HCT116 (cell line): ENCODE data around the gene ESRRB. TPM values are rescaled to one million over a fixed set of nuclear protein-coding genes. Genes with fewer than 3 reads are reported as not detected.
"Not testable (repeated sequence)": the region's sequence is repeated elsewhere in the genome, so short reads cannot be mapped to it uniquely, and the experiment has no call there.

Source experiments
- ATAC-seq: fragments of 200-7000 bp; cut with Tn5 transposase; 2 replicates; pipeline ENCODE4 v1.9.1; 2020; ENCODE audit warnings: mild to moderate bottlenecking, moderate library complexity
- BruUV-seq: library from RNA; stranded (reverse); fragments of 400-500 nt; replicated peaks from 2 replicates; lab custom pipeline; 2021; lab: Mats Ljungman, UMichigan
- CTCF ChIA-PET: fragments of 300-600 bp; sonication (Branson Sonifier 250); formaldehyde crosslinking; loops from one replicate; lab custom pipeline; 2021; ENCODE audit warnings: antibody characterized with exemption; lab: Charles Lee
- POLR2A ChIA-PET: fragments of 300-600, 350-600 bp; sonication (Branson Sonifier 250); formaldehyde crosslinking; loops from one replicate; lab custom pipeline; 2021; ENCODE audit warnings: antibody characterized with exemption; lab: Charles Lee
- RAD21 ChIA-PET, 2 experiments: fragments of 300-600 bp; sonication (Branson Sonifier 250); formaldehyde crosslinking; loops; one replicate each; lab custom pipeline; 2023; ENCODE audit warnings: low total read pairs in 2 of 2; ENCODE audit not compliant: uncharacterized antibody in 2 of 2, unreplicated experiment in 2 of 2, low non-redundant PET in 1 of 2; lab: Charles Lee
- DNase-seq: peaks from one replicate; pipeline ENCODE4 v3.0.0-alpha.2; 2010; ENCODE audit warnings: low read depth, low spot score
- H2AFZ ChIP-seq: fragments of 200-600 bp; shearing (Covaris generic), sonication (generic); 2 replicates; pipeline ENCODE4 v1.6.1; 2017; ENCODE audit warnings: low read depth, mixed run types, mixed read lengths, antibody characterized with exemption, low read length; ENCODE audit not compliant: poor library complexity, severe bottlenecking
- H3K27ac ChIP-seq: 2 replicates; pipeline ENCODE4 v1.5.1; 2012; ENCODE audit warnings: low read depth, low read length
- H3K27me3 ChIP-seq: fragments of 200-600 bp; sonication (generic); 2 replicates; pipeline ENCODE4 v1.6.1; 2016; ENCODE audit warnings: mixed run types, low read length, mixed read lengths; ENCODE audit not compliant: insufficient read depth
- H3K36me3 ChIP-seq, 2 experiments: fragments of 200-500 bp in 1 of 2; fragments of 200-600 bp in 1 of 2; sonication (Bioruptor generic) in 1 of 2; sonication (generic) in 1 of 2; 2 replicates each; pipeline versions ENCODE4 v1.5.1 to v1.6.1; 2014 to 2016; ENCODE audit warnings: low read length in 2 of 2, inconsistent platforms in 1 of 2, mixed read lengths in 1 of 2, mixed run types in 1 of 2; ENCODE audit not compliant: insufficient read depth in 2 of 2, control insufficient read depth in 1 of 2
- H3K4me1 ChIP-seq, 2 experiments: fragments of 200-600 bp in 1 of 2; sonication (generic) in 1 of 2; 2 replicates each; pipeline versions ENCODE4 v1.5.1 to v1.6.1; 2012 to 2017; ENCODE audit warnings: low read length in 2 of 2, inconsistent platforms in 1 of 2, mild to moderate bottlenecking in 1 of 2, mixed read lengths in 1 of 2, mixed run types in 1 of 2, moderate library complexity in 1 of 2; ENCODE audit not compliant: insufficient read depth in 2 of 2, control insufficient read depth in 1 of 2
- H3K4me2 ChIP-seq: fragments of 200-600 bp; sonication (generic); 2 replicates; pipeline ENCODE4 v1.6.1; 2017; ENCODE audit warnings: mixed run types, low read length, mixed read lengths
- H3K4me3 ChIP-seq, 2 experiments: fragments of 200-600 bp in 1 of 2; sonication (generic) in 1 of 2; replicated peaks in 1 of 2; 2 replicates each; pipeline ENCODE4 v1.5.1; 2011 to 2016; ENCODE audit warnings: low read length in 2 of 2, control low read depth in 1 of 2, low read depth in 1 of 2, mild to moderate bottlenecking in 1 of 2, mixed read lengths in 1 of 2, mixed run types in 1 of 2
- H3K79me2 ChIP-seq: fragments of 200-600 bp; sonication (generic); 2 replicates; pipeline ENCODE4 v1.6.1; 2017; ENCODE audit warnings: mild to moderate bottlenecking, mixed run types, low read length, moderate library complexity, mixed read lengths; ENCODE audit not compliant: insufficient read depth
- H3K9ac ChIP-seq: fragments of 200-600 bp; sonication (generic); 2 replicates; pipeline ENCODE4 v1.6.1; 2016; ENCODE audit warnings: low read length, mixed read lengths
- H3K9me2 ChIP-seq: fragments of 200-600 bp; sonication (generic), shearing (Covaris generic); 2 replicates; pipeline ENCODE4 v1.6.1; 2017; ENCODE audit warnings: mixed run types, mild to moderate bottlenecking, moderate library complexity; ENCODE audit not compliant: insufficient read depth
- H3K9me3 ChIP-seq, 2 experiments: fragments of 200-500 bp in 1 of 2; fragments of 200-600 bp in 1 of 2; sonication (Bioruptor generic) in 1 of 2; sonication (generic) in 1 of 2; 2 replicates each; pipeline ENCODE4 v1.6.1; 2014 to 2017; ENCODE audit warnings: low read length in 2 of 2, mixed read lengths in 2 of 2, inconsistent platforms in 1 of 2, low read depth in 1 of 2, mild to moderate bottlenecking in 1 of 2, mixed run types in 1 of 2, moderate library complexity in 1 of 2; ENCODE audit not compliant: control insufficient read depth in 1 of 2, insufficient read depth in 1 of 2
- H4K20me1 ChIP-seq: fragments of 200-600 bp; sonication (generic), shearing (Covaris generic); 2 replicates; pipeline ENCODE4 v1.6.1; 2017; ENCODE audit warnings: mixed run types, mild to moderate bottlenecking, moderate library complexity; ENCODE audit not compliant: insufficient read depth
- EZH2 ChIP-seq: fragments of 200-600 bp; sonication (generic); IDR thresholded peaks from 2 replicates; pipeline ENCODE4 v1.6.1; 2017; ENCODE audit warnings: antibody characterized with exemption, mixed run types
- POLR2A ChIP-seq: IDR thresholded peaks from 2 replicates; pipeline ENCODE4 v1.7.0; 2011; ENCODE audit warnings: borderline replicate concordance; ENCODE audit not compliant: insufficient read depth, insufficient read length; ENCODE audit errors: extremely low read depth
- intact Hi-C: fragments of 100-400 bp; cut with micrococcal nuclease; formaldehyde crosslinking; loops from 2 replicates; pipeline ENCODE4 v1.10.0; 2022
- total RNA-seq: library from RNA; stranded (reverse); gene quantifications from one replicate; pipeline ENCODE4 v1.2.1, GENCODE V29; 2021; ENCODE audit not compliant: unreplicated experiment
- TF ChIP-seq, protein P1 (sequence below), 3 experiments: fragments of 200-600 bp in 1 of 3; sonication (generic) in 1 of 3; IDR thresholded peaks in 2 of 3; conservative IDR thresholded peaks in 1 of 3; 2 replicates each; pipeline ENCODE4 v1.5.1; 2012 to 2017; ENCODE audit warnings: low read depth in 2 of 3, low read length in 2 of 3, antibody characterized with exemption in 1 of 3, borderline replicate concordance in 1 of 3, control low read depth in 1 of 3, mild to moderate bottlenecking in 1 of 3, mixed read lengths in 1 of 3, mixed run types in 1 of 3, moderate library complexity in 1 of 3; ENCODE audit not compliant: insufficient read depth in 1 of 3

ESRRB gene
- total RNA-seq, 1 experiment from 2014 or later = 1.9 TPM

- H3K9ac ChIP-seq, H3K4me2 ChIP-seq, H3K36me3 ChIP-seq, H3K79me2 ChIP-seq, H3K27ac ChIP-seq, intact Hi-C loops, ATAC-seq, BruUV-seq, H4K20me1 ChIP-seq, H3K9me2 ChIP-seq, H3K27me3 ChIP-seq, H2AFZ ChIP-seq, RAD21 ChIA-PET, POLR2A ChIA-PET, DNase-seq, H3K4me3 ChIP-seq, H3K4me1 ChIP-seq, H3K9me3 ChIP-seq: not testable (repeated sequence)
- CTCF ChIA-PET = interaction anchor here (1.5 kb wide), 1 partner anchor 10 kb away, joined by 6 read pairs; no protein-coding TSS in a partner anchor
Measured at GRCh38 chr14:76536636-76537035, 160.7 kb downstream of the ESRRB start.

- no peak overlapping the region for H3K4me2 ChIP-seq
- no peaks in the 10 kb centered on the region for H3K9me2 ChIP-seq
- H3K36me3 ChIP-seq = no peaks in the 10 kb centered on the region
- H3K79me2 ChIP-seq = no peaks in the 10 kb centered on the region
- no peak overlapping the region for H2AFZ ChIP-seq
- H3K4me1 ChIP-seq = no peaks in the 10 kb centered on the region
- ChIA-PET CTCF (no interaction called here), RAD21 (no interaction called here), POLR2A (no interaction called here)
- no peak for DNase-seq
- TF ChIP-seq POLR2A (no peak), EZH2 (no peak)
- TF ChIP-seq, protein P1, sequence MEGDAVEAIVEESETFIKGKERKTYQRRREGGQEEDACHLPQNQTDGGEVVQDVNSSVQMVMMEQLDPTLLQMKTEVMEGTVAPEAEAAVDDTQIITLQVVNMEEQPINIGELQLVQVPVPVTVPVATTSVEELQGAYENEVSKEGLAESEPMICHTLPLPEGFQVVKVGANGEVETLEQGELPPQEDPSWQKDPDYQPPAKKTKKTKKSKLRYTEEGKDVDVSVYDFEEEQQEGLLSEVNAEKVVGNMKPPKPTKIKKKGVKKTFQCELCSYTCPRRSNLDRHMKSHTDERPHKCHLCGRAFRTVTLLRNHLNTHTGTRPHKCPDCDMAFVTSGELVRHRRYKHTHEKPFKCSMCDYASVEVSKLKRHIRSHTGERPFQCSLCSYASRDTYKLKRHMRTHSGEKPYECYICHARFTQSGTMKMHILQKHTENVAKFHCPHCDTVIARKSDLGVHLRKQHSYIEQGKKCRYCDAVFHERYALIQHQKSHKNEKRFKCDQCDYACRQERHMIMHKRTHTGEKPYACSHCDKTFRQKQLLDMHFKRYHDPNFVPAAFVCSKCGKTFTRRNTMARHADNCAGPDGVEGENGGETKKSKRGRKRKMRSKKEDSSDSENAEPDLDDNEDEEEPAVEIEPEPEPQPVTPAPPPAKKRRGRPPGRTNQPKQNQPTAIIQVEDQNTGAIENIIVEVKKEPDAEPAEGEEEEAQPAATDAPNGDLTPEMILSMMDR (IDR thresholded peaks at IDR 0.05 in 2 of 3, conservative IDR thresholded peaks at IDR 0.05 in 1 of 3; ENCODE audit: borderline replicate concordance in 1 of 3, insufficient read depth in 1 of 3, low read depth in 2 of 3, low read length in 2 of 3) = no peak
- no peak overlapping the region for H3K4me3 ChIP-seq
- peaks cover 4% of the 10 kb centered on the region; the same call in 1 of the 2 replicates for H3K27me3 ChIP-seq
- no TSS peak for BruUV-seq
- ATAC-seq = no peak
- no peak overlapping the region for H3K9ac ChIP-seq
- no peaks in the 10 kb centered on the region for H3K9me3 ChIP-seq
- intact Hi-C loops = no loop called here
- no peak overlapping the region for H3K27ac ChIP-seq
- H4K20me1 ChIP-seq = no peaks in the 10 kb centered on the region
Measured at GRCh38 chr14:76537906-76538647, 162.1 kb downstream of the ESRRB start.
